Mesothelial cell of epicardium (in vitro differentiated cells): Measurements from ENCODE around the gene HMGN3. TPM values are rescaled to one million over a fixed set of nuclear protein-coding genes. Genes with fewer than 3 reads are reported as not detected.

ENCODE experiments used
- DNase-seq, 2 experiments: peaks; one replicate each; pipeline ENCODE4 v3.0.0; 2021; ENCODE audit warnings: low spot score in 2 of 2; ENCODE audit not compliant: unreplicated experiment in 2 of 2
- H3K27ac Mint-ChIP-seq: 2 replicates; pipeline ENCODE4 v1.8.0; 2021; ENCODE audit warnings: mixed read lengths
- H3K27me3 Mint-ChIP-seq: 2 replicates; pipeline ENCODE4 v1.8.0; 2021; ENCODE audit warnings: low read depth, mixed read lengths
- H3K36me3 Mint-ChIP-seq: 2 replicates; pipeline ENCODE4 v1.8.0; 2021; ENCODE audit warnings: mixed read lengths
- H3K4me1 Mint-ChIP-seq: 2 replicates; pipeline ENCODE4 v1.8.0; 2021; ENCODE audit warnings: mixed read lengths
- H3K4me3 Mint-ChIP-seq: 2 replicates; pipeline ENCODE4 v1.8.0; 2021; ENCODE audit warnings: mild to moderate bottlenecking, moderate library complexity, mixed read lengths
- H3K9me3 Mint-ChIP-seq: 2 replicates; pipeline ENCODE4 v1.8.0; 2021; ENCODE audit warnings: mixed read lengths
- total RNA-seq: library from RNA; stranded (reverse); gene quantifications from 3 replicates; pipeline ENCODE4 v1.2.1, GENCODE V29; 2021
- TF ChIP-seq, protein P1 (sequence below): fragments of 200-600 bp; sonication (generic); IDR thresholded peaks from one replicate; pipeline ENCODE4 v1.5.0; 2021; ENCODE audit warnings: antibody characterized with exemption; ENCODE audit not compliant: unreplicated experiment

Gene HMGN3
- 104 to 106 TPM (median 104 TPM) in 3 replicates for total RNA-seq

DNA sequence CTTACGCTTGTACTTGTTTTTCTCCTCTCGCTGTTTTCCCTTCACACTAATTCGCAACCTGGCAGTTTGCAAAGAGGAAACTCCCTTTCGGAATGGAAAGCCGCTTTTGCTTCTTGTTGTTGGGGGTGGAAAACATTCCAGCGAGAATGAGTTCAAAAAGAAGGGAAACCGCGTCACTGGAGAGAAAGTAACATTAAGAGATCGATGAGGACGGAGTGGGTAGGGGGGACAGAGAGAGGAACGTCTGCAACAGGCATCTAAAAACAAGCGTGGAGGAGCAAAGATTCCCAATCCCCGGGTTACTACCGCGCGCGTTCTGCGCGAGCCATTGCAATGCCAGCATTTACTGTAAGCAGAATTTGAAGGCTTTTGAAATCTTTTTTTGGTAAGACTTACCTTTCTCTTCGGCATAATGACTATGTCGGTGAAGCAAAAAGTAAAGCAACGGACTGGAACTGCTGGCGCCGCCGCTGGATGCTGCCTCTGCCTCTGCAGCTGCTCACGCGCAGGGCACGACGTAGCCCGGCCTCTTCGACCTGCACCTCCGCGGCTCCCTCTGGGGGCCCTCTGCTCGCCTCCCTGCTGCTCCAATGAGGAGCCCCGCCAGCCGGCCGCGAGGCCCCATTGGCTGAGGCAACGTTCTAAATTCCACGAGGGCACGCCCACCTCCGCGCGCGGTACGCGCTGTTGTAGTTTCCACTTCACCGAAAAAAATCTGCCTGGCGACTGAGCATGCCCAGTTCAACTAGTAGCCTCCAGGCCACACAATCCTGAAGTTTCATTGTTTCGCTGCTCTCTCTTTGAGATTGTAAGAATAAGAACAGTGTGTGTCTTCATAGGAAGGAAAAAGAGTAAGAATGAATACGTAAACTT, at the start of gene HMGN3:
TSS of gene HMGN3 (minus strand) at position 533 of the 873 bp plus-strand sequence.
- Mint-ChIP-seq H3K4me3 (peak within 1 kb of the TSS; percentile 92), H3K4me1 (peaks cover 31% of the 10 kb centered on the region), H3K27me3 (no peaks in the 10 kb centered on the region), H3K9me3 (peaks cover 6% of the 10 kb centered on the region), H3K36me3 (peaks cover 3% of the 10 kb centered on the region), H3K27ac (peak within 1 kb of the TSS; percentile 97)
- TF ChIP-seq, protein P1, sequence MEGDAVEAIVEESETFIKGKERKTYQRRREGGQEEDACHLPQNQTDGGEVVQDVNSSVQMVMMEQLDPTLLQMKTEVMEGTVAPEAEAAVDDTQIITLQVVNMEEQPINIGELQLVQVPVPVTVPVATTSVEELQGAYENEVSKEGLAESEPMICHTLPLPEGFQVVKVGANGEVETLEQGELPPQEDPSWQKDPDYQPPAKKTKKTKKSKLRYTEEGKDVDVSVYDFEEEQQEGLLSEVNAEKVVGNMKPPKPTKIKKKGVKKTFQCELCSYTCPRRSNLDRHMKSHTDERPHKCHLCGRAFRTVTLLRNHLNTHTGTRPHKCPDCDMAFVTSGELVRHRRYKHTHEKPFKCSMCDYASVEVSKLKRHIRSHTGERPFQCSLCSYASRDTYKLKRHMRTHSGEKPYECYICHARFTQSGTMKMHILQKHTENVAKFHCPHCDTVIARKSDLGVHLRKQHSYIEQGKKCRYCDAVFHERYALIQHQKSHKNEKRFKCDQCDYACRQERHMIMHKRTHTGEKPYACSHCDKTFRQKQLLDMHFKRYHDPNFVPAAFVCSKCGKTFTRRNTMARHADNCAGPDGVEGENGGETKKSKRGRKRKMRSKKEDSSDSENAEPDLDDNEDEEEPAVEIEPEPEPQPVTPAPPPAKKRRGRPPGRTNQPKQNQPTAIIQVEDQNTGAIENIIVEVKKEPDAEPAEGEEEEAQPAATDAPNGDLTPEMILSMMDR, result no peak
- DNase-seq, result peak; percentile 71 to 92

DNA sequence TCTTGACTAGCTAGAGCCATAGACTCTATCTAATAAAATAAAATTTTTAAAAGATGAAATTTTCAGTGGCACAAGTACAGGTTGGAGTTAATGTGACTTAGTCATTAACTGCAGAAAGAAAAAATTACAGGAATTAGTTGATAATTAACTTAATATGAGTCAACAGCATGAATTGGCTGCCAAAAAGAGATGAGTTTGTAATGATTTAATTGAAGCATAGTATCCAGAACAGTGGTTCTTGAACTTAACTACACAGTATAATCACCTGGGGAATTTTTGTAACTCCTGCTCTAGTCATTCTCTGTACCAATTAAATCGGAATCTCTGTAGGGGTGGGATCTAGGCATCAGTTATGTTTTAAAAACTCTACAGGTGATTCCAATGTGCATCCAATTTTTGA, 46.3 kb upstream of the HMGN3 start:
- Mint-ChIP-seq H3K27me3 (no peaks in the 10 kb centered on the region), H3K9me3 (peaks cover 27% of the 10 kb centered on the region), H3K27ac (no peak overlapping the region), H3K4me3 (no peak overlapping the region), H3K36me3 (no peaks in the 10 kb centered on the region), H3K4me1 (no peaks in the 10 kb centered on the region)
- TF ChIP-seq, protein P1, result no peak
- DNase-seq, result no peak

DNA sequence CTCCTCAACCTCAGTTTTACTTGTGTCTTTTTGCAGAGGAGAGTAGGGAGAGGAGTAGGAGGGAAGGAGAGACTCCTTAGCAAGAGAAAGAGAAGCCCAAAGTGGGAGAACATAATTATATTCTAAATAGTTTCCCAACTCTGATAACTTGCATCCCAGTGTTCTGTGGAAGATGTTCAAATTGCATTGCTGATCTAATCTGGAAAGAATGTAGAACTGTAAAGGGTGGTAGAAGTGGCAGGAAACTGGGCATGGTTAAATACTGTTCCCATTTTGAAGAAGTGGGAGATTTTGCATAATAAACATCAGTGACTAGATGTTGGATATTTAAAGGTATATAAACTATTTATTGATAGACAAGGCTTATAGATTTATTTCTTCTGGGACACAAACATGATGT, 42.6 kb upstream of the HMGN3 start:
- no peak for DNase-seq
- H3K27me3 Mint-ChIP-seq, result no peaks in the 10 kb centered on the region
- no peak overlapping the region for H3K4me3 Mint-ChIP-seq
- TF ChIP-seq, protein P1, result no peak
- H3K4me1 Mint-ChIP-seq, result no peaks in the 10 kb centered on the region
- peaks cover 18% of the 10 kb centered on the region for H3K9me3 Mint-ChIP-seq
- no peak overlapping the region for H3K27ac Mint-ChIP-seq
- H3K36me3 Mint-ChIP-seq, result no peaks in the 10 kb centered on the region

DNA sequence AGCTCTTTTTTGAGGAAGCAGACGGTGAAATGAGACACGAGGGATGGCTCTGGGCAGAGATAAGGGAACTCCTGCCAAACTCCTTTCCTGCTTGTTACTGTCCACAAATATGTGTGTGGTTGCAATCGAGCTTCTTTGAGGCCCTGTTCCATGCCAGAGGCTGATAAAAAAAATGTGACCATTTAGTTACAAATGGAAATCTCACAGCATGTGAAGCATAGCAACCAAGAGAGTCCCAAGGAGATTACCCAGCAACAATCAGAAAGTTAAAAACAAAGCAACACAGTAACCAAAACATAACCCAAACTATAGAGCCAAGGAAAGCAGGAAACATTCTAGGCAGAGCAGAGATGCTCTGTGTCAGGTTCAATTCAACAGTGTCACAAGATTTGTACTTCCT, 35.4 kb upstream of the HMGN3 start:
- Mint-ChIP-seq H3K27ac (no peak overlapping the region), H3K4me3 (no peak overlapping the region), H3K4me1 (peaks cover 6% of the 10 kb centered on the region), H3K9me3 (peaks cover 10% of the 10 kb centered on the region), H3K36me3 (no peaks in the 10 kb centered on the region), H3K27me3 (no peaks in the 10 kb centered on the region)
- TF ChIP-seq, protein P1, result no peak
- no peak for DNase-seq

DNA sequence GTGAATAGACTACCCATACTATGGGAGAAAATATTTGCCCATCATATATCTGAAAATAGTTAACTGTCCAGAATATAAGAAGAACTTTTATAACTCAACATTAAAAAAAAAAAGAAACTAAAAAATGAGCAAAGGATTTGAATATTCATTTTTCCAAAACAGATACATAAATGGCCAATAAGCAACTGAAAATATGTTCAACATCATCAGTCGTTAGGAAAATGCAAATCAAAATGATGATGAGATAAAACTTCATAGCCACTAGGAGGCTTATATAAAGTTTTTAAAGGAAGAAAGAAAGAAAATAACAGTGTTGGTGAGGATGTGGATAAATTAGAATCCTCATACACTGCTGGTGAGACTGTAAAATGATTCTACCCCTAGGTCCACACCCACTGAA, 32.6 kb upstream of the HMGN3 start:
- Mint-ChIP-seq H3K9me3 (peaks cover 10% of the 10 kb centered on the region), H3K4me3 (no peak overlapping the region), H3K36me3 (no peaks in the 10 kb centered on the region), H3K27me3 (no peaks in the 10 kb centered on the region), H3K4me1 (peaks cover 6% of the 10 kb centered on the region), H3K27ac (no peak overlapping the region)
- DNase-seq, result no peak
- TF ChIP-seq, protein P1, result no peak
